ENCODE measurements around the gene CYB5R3. TPM values are rescaled to one million over a fixed set of nuclear protein-coding genes. Genes with fewer than 3 reads are reported as not detected.

CYB5R3 gene
- polyA plus RNA-seq, 3 donors: 49.7 to 76.4 (median 54.0) TPM

DNA sequence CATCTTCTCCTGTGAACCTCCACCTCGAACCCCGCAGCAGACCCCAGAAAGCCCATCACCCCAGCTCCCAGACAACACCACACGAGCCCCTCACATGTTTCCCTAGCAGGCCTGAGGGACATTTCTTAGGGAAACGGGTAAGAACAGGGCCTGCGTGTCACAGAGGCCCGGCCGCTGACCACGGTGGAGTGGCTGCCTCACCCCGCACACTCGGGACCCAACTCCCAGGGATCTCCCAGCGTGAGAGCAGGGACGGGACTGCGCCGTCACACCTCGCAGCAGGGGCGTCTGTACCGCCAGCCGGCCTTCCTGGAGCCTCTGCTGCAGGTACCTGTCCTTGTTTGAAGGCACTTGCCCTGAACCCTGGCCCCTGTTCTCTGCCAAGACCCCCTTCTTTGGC, 19.0 kb downstream of the CYB5R3 start:
- Histone ChIP-seq H3K79me2 (ENCODE audit: insufficient read depth, low read length) (no peaks in the 10 kb centered on the region), H2AFZ (ENCODE audit: insufficient read depth, low read depth, low read length, poor library complexity, severe bottlenecking) (no peak overlapping the region), H3K4me2 (replicated peaks; ENCODE audit: extremely low read depth, low read length, poor library complexity, severe bottlenecking) (no peak overlapping the region), H3K4me1 (ENCODE audit: control insufficient read depth in 1 of 2, insufficient read depth in 2 of 2, low read length in 2 of 2) (no peaks in the 10 kb centered on the region), H3K9ac (ENCODE audit: insufficient read depth, low read length, poor library complexity, severe bottlenecking) (no peak overlapping the region), H3K27ac (ENCODE audit: low read depth in 1 of 2, low read length in 2 of 2) (no peak overlapping the region), H3K4me3 (replicated peaks in 1 of 3; ENCODE audit: low read depth in 2 of 3, low read length in 3 of 3) (no peak overlapping the region), H3K9me3 (replicated peaks in 1 of 2; ENCODE audit: control insufficient read depth in 1 of 2, insufficient read depth in 1 of 2, low read length in 2 of 2) (no peaks in the 10 kb centered on the region), H3K36me3 (replicated peaks in 1 of 2; ENCODE audit: control insufficient read depth in 1 of 2, insufficient read depth in 2 of 2, low read length in 2 of 2) (peaks cover 79 to 90% of the 10 kb centered on the region in 2 donors), H4K20me1 (ENCODE audit: insufficient read depth, low read length) (peaks cover 12% of the 10 kb centered on the region), H3K27me3 (ENCODE audit: control insufficient read depth in 2 of 2, insufficient read depth in 2 of 2, low read length in 2 of 2) (no peaks in the 10 kb centered on the region)
- Mint-ChIP-seq H3K9me3 (no peaks in the 10 kb centered on the region), H3K27ac (peak overlapping the region in 1 of 7 donors; percentile 66), H3K27me3 (ENCODE audit: low read depth in 3 of 3) (no peaks in the 10 kb centered on the region), H3K4me3 (no peak overlapping the region), H3K36me3 (peaks cover 72 to 100% of the 10 kb centered on the region in 2 donors), H3K4me1 (no peaks in the 10 kb centered on the region)
- 98% methylated on average over 17 of the region's 18 CpGs for WGBS (ENCODE audit: insufficient coverage)
- intact Hi-C loops (cut with micrococcal nuclease): no loop called here
- no peak for DNase-seq
- TF ChIP-seq, protein P1, sequence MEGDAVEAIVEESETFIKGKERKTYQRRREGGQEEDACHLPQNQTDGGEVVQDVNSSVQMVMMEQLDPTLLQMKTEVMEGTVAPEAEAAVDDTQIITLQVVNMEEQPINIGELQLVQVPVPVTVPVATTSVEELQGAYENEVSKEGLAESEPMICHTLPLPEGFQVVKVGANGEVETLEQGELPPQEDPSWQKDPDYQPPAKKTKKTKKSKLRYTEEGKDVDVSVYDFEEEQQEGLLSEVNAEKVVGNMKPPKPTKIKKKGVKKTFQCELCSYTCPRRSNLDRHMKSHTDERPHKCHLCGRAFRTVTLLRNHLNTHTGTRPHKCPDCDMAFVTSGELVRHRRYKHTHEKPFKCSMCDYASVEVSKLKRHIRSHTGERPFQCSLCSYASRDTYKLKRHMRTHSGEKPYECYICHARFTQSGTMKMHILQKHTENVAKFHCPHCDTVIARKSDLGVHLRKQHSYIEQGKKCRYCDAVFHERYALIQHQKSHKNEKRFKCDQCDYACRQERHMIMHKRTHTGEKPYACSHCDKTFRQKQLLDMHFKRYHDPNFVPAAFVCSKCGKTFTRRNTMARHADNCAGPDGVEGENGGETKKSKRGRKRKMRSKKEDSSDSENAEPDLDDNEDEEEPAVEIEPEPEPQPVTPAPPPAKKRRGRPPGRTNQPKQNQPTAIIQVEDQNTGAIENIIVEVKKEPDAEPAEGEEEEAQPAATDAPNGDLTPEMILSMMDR (IDR thresholded peaks at IDR 0.05): no peak

DNA sequence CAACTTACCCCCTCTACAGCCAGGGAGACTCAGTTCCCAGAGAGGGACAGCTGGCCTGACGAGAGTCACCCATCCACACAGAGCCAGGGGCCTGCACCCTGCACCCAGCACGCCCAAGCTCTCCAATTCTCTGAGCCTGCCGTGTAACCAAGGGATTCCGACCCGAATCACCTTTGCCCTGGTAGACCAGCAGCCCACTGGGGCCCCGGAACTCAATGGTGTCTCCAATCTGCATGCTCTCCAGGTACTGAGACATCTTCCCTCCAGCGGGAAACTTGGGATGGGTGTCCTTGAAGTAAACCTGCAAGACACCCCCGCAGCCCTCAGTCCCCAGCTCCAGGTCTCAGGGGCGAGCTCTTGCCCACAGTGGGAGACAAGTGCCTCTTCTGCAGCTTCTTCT, 21.2 kb downstream of the CYB5R3 start:
- Histone ChIP-seq H3K27ac (ENCODE audit: low read depth in 1 of 2, low read length in 2 of 2) (no peak overlapping the region), H4K20me1 (ENCODE audit: insufficient read depth, low read length) (peaks cover 12% of the 10 kb centered on the region), H3K79me2 (ENCODE audit: insufficient read depth, low read length) (no peaks in the 10 kb centered on the region), H3K4me2 (replicated peaks; ENCODE audit: extremely low read depth, low read length, poor library complexity, severe bottlenecking) (no peak overlapping the region), H3K36me3 (replicated peaks in 1 of 2; ENCODE audit: control insufficient read depth in 1 of 2, insufficient read depth in 2 of 2, low read length in 2 of 2) (peaks cover 84 to 96% of the 10 kb centered on the region in 2 donors), H3K4me1 (ENCODE audit: control insufficient read depth in 1 of 2, insufficient read depth in 2 of 2, low read length in 2 of 2) (peaks cover 9 to 10% of the 10 kb centered on the region in 2 donors), H3K9ac (ENCODE audit: insufficient read depth, low read length, poor library complexity, severe bottlenecking) (no peak overlapping the region), H3K4me3 (replicated peaks in 1 of 3; ENCODE audit: low read depth in 2 of 3, low read length in 3 of 3) (no peak overlapping the region), H3K27me3 (ENCODE audit: control insufficient read depth in 2 of 2, insufficient read depth in 2 of 2, low read length in 2 of 2) (no peaks in the 10 kb centered on the region), H2AFZ (ENCODE audit: insufficient read depth, low read depth, low read length, poor library complexity, severe bottlenecking) (no peak overlapping the region), H3K9me3 (replicated peaks in 1 of 2; ENCODE audit: control insufficient read depth in 1 of 2, insufficient read depth in 1 of 2, low read length in 2 of 2) (no peaks in the 10 kb centered on the region)
- WGBS (ENCODE audit: insufficient coverage): over 99% methylated on average over 9 of the region's 9 CpGs
- Mint-ChIP-seq H3K9me3 (no peaks in the 10 kb centered on the region), H3K4me1 (peaks cover 5% of the 10 kb centered on the region), H3K4me3 (no peak overlapping the region), H3K27ac (peak overlapping the region in 2 of 7 donors; percentile 2 to 56), H3K36me3 (peaks cover 67 to 97% of the 10 kb centered on the region in 2 donors), H3K27me3 (ENCODE audit: low read depth in 3 of 3) (no peaks in the 10 kb centered on the region)
- intact Hi-C loops (cut with micrococcal nuclease): no loop called here
- no peak for DNase-seq
- TF ChIP-seq, protein P1 (IDR thresholded peaks at IDR 0.05): no peak
